H9 (cell line): ENCODE measurements around the gene SIKE1. TPM values are rescaled to one million over a fixed set of nuclear protein-coding genes. Genes with fewer than 3 reads are reported as not detected.
"Not testable (repeated sequence)": the region's sequence is repeated elsewhere in the genome, so short reads cannot be mapped to it uniquely, and the experiment has no call there.

Experiments
- DNase-seq: peaks from one replicate; pipeline ENCODE4 v3.0.0-alpha.2; 2017
- H2AFZ ChIP-seq: one replicate; pipeline ENCODE4 v1.6.1; 2013; ENCODE audit warnings: mild to moderate bottlenecking, low read length, control low read depth, moderate library complexity
- H2AK5ac ChIP-seq: 2 replicates; pipeline ENCODE4 v1.6.1; 2013; ENCODE audit warnings: low read length, control low read depth, mixed read lengths; ENCODE audit not compliant: insufficient read length
- H2BK120ac ChIP-seq: one replicate; pipeline ENCODE4 v1.6.1; 2013; ENCODE audit warnings: low read depth, mild to moderate bottlenecking, low read length, control low read depth, inconsistent platforms; ENCODE audit not compliant: poor library complexity, severe bottlenecking
- H2BK12ac ChIP-seq: 2 replicates; pipeline ENCODE4 v1.6.1; 2013; ENCODE audit warnings: low read length, control low read depth, mixed read lengths, low read depth; ENCODE audit not compliant: insufficient read length
- H2BK15ac ChIP-seq: 2 replicates; pipeline ENCODE4 v1.6.1; 2013; ENCODE audit warnings: low read depth, low read length, control low read depth
- H2BK20ac ChIP-seq: one replicate; pipeline ENCODE4 v1.6.1; 2013; ENCODE audit warnings: low read depth, mild to moderate bottlenecking, low read length, control low read depth, inconsistent platforms; ENCODE audit not compliant: poor library complexity, severe bottlenecking
- H2BK5ac ChIP-seq: 2 replicates; pipeline ENCODE4 v1.6.1; 2013; ENCODE audit warnings: low read length, control low read depth, mixed read lengths; ENCODE audit not compliant: insufficient read length
- H3K14ac ChIP-seq: 2 replicates; pipeline ENCODE4 v1.6.1; 2013; ENCODE audit warnings: low read length, control low read depth; ENCODE audit not compliant: insufficient read depth
- H3K18ac ChIP-seq: 2 replicates; pipeline ENCODE4 v1.6.1; 2013; ENCODE audit warnings: low read depth, mild to moderate bottlenecking, mixed read lengths, low read length, control low read depth; ENCODE audit not compliant: insufficient read length
- H3K23ac ChIP-seq: 2 replicates; pipeline ENCODE4 v1.6.1; 2013; ENCODE audit warnings: low read length, control low read depth, mixed read lengths, low read depth; ENCODE audit not compliant: insufficient read length
- H3K23me2 ChIP-seq: 2 replicates; pipeline ENCODE4 v1.6.1; 2013; ENCODE audit warnings: low read depth, mild to moderate bottlenecking, mixed read lengths, low read length, control low read depth; ENCODE audit not compliant: insufficient read length, poor library complexity, severe bottlenecking
- H3K27ac ChIP-seq: 2 replicates; pipeline ENCODE4 v1.5.1; 2013; ENCODE audit warnings: low read length, control low read depth, mixed read lengths, low read depth; ENCODE audit not compliant: insufficient read length
- H3K27me3 ChIP-seq: 2 replicates; pipeline ENCODE4 v1.6.1; 2013; ENCODE audit warnings: low read length, control low read depth, inconsistent platforms; ENCODE audit not compliant: insufficient read depth
- H3K4ac ChIP-seq: 2 replicates; pipeline ENCODE4 v1.6.1; 2013; ENCODE audit warnings: low read depth, mild to moderate bottlenecking, control low read depth, inconsistent platforms, low read length, moderate library complexity
- H3K4me1 ChIP-seq: 2 replicates; pipeline ENCODE4 v1.6.1; 2013; ENCODE audit warnings: low read length, control low read depth, inconsistent platforms; ENCODE audit not compliant: insufficient read depth
- H3K4me2 ChIP-seq: 2 replicates; pipeline ENCODE4 v1.6.1; 2013; ENCODE audit warnings: low read length, control low read depth, mixed read lengths; ENCODE audit not compliant: insufficient read length, insufficient read depth
- H3K56ac ChIP-seq: 2 replicates; pipeline ENCODE4 v1.6.1; 2013; ENCODE audit warnings: low read depth, mild to moderate bottlenecking, mixed read lengths, low read length, control low read depth; ENCODE audit not compliant: insufficient read length
- H3K79me1 ChIP-seq: 2 replicates; pipeline ENCODE4 v1.6.1; 2013; ENCODE audit warnings: low read depth, mild to moderate bottlenecking, moderate library complexity, low read length, control low read depth, inconsistent platforms; ENCODE audit not compliant: insufficient read depth, poor library complexity, severe bottlenecking
- H3K79me2 ChIP-seq: 2 replicates; pipeline ENCODE4 v1.6.1; 2013; ENCODE audit warnings: low read length, control low read depth, inconsistent platforms; ENCODE audit not compliant: insufficient read depth
- H3K9ac ChIP-seq: 2 replicates; pipeline ENCODE4 v1.6.1; 2013; ENCODE audit warnings: low read length, control low read depth, mixed read lengths; ENCODE audit not compliant: insufficient read length; ENCODE audit errors: extremely low read depth
- H3K9me3 ChIP-seq: one replicate; pipeline ENCODE4 v1.6.1; 2013; ENCODE audit warnings: low read depth, low read length, inconsistent platforms; ENCODE audit not compliant: control insufficient read depth
- H3T11ph ChIP-seq: one replicate; pipeline ENCODE4 v1.6.1; 2013; ENCODE audit warnings: mild to moderate bottlenecking, low read length, control low read depth, inconsistent platforms
- H4K20me1 ChIP-seq: one replicate; pipeline ENCODE4 v1.6.1; 2013; ENCODE audit not compliant: control insufficient read depth, insufficient read length, insufficient read depth
- H4K5ac ChIP-seq: 2 replicates; pipeline ENCODE4 v1.6.1; 2013; ENCODE audit warnings: low read depth, mild to moderate bottlenecking, mixed read lengths, low read length, control low read depth; ENCODE audit not compliant: insufficient read length
- H4K8ac ChIP-seq: replicated peaks from 2 replicates; pipeline ENCODE4 v1.6.1; 2013; ENCODE audit warnings: low read length, control low read depth, mixed read lengths, low read depth; ENCODE audit not compliant: insufficient read length
- H4K91ac ChIP-seq: 2 replicates; pipeline ENCODE4 v1.6.1; 2013; ENCODE audit warnings: low read depth, mild to moderate bottlenecking, moderate library complexity, mixed read lengths, low read length, control low read depth; ENCODE audit not compliant: insufficient read length
- H3K27ac Mint-ChIP-seq, 3 experiments: 2 replicates in 2 of 3; 3 replicates in 1 of 3; pipeline ENCODE4 v1.8.0; 2020 to 2021; ENCODE audit warnings: mixed read lengths in 3 of 3, mild to moderate bottlenecking in 1 of 3, moderate library complexity in 1 of 3
- H3K27me3 Mint-ChIP-seq: 2 replicates; pipeline ENCODE4 v1.8.0; 2021; ENCODE audit warnings: low read depth, mild to moderate bottlenecking, moderate library complexity, mixed read lengths
- H3K36me3 Mint-ChIP-seq, 3 experiments: 2 replicates in 2 of 3; 3 replicates in 1 of 3; pipeline ENCODE4 v1.8.0; 2020 to 2021; ENCODE audit warnings: low read depth in 3 of 3, mixed read lengths in 3 of 3; ENCODE audit not compliant: insufficient read depth in 1 of 3
- H3K4me1 Mint-ChIP-seq, 2 experiments: 2 replicates each; pipeline ENCODE4 v1.8.0; 2020; ENCODE audit warnings: mixed read lengths in 2 of 2
- H3K4me3 Mint-ChIP-seq, 2 experiments: 2 replicates in 1 of 2; 3 replicates in 1 of 2; pipeline ENCODE4 v1.8.0; 2020 to 2021; ENCODE audit warnings: mild to moderate bottlenecking in 2 of 2, mixed read lengths in 2 of 2, moderate library complexity in 1 of 2
- H3K9me3 Mint-ChIP-seq, 2 experiments: 2 replicates in 1 of 2; 3 replicates in 1 of 2; pipeline ENCODE4 v1.8.0; 2020; ENCODE audit warnings: mild to moderate bottlenecking in 2 of 2, mixed read lengths in 2 of 2, moderate library complexity in 1 of 2
- WGBS: extraction: QIAGEN DNeasy Blood & Tissue Kit; methylation state at CpG from one replicate; pipeline ENCODE4 v1.1.7; 2013; ENCODE audit warnings: missing lambda C conversion rate, low lambda C conversion rate, mixed read lengths; ENCODE audit not compliant: insufficient read length; ENCODE audit errors: extremely low coverage; 5-methylcytosine and 5-hydroxymethylcytosine counted together
- total RNA-seq: library from RNA; stranded (reverse); gene quantifications from 2 replicates; pipeline ENCODE4 v1.2.1, GENCODE V29; 2021
- TF ChIP-seq, protein P1 (sequence below): fragments of 200-600 bp; sonication (generic); conservative IDR thresholded peaks from 3 replicates; pipeline ENCODE4 v1.8.0; 2021; ENCODE audit warnings: antibody characterized with exemption, mild to moderate bottlenecking

SIKE1 gene
- total RNA-seq, 1 experiment from 2014 or later: 75.3 TPM

DNA sequence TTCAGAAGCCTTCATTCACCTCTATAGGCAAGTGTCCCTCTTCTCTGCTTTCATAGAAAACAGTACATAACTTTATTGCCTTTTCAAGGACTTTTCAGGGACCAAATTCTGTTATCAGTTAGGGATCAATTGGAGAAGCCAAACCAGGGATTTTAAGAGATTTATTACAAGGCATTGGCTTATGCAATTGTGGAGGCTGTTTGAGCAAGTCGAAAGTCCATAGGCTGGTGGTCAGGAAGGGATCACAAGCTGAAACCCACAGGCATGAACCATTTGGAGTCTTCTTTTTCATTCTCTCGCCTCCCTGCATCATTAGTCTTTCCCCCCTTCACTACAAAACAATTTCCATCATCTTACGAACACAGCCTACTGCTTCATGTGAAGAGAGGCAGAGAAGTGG is 39.4 kb upstream of the SIKE1 start:
- Histone ChIP-seq H3K18ac (no peak overlapping the region), H2BK120ac (no peak overlapping the region), H2BK20ac (no peak overlapping the region), H2AFZ (no peak overlapping the region), H3K9me3 (no peaks in the 10 kb centered on the region), H4K91ac (no peak overlapping the region), H4K20me1 (no peaks in the 10 kb centered on the region), H3K4me2 (no peak overlapping the region), H3K27me3 (no peaks in the 10 kb centered on the region), H2BK5ac (no peak overlapping the region), H3K4ac (no peak overlapping the region), H3K79me2 (no peaks in the 10 kb centered on the region), H3K56ac (no peak overlapping the region), H3T11ph (no peak overlapping the region), H3K27ac (no peak overlapping the region), H3K9ac (no peak overlapping the region), H2AK5ac (no peak overlapping the region), H3K79me1 (no peaks in the 10 kb centered on the region), H3K4me1 (no peaks in the 10 kb centered on the region), H2BK12ac (no peak overlapping the region), H2BK15ac (no peak overlapping the region), H3K23ac (no peak overlapping the region), H3K23me2 (no peaks in the 10 kb centered on the region), H4K5ac (no peak overlapping the region), H4K8ac (no peak overlapping the region), H3K14ac (no peak overlapping the region)
- peaks cover 24% of the 10 kb centered on the region in 2 experiments for H3K9me3 Mint-ChIP-seq
- no peak for DNase-seq
- H3K36me3 Mint-ChIP-seq: peaks cover 8 to 14% (median 12%) of the 10 kb centered on the region in 3 experiments
- no peak overlapping the region for H3K27ac Mint-ChIP-seq
- H3K4me1 Mint-ChIP-seq: no peaks in the 10 kb centered on the region
- H3K27me3 Mint-ChIP-seq: peaks cover 1% of the 10 kb centered on the region; the same call in 1 of the 2 replicates
- H3K4me3 Mint-ChIP-seq: no peak overlapping the region
- no CpG with 5 or more reads among the region's 3 CpGs for WGBS
- TF ChIP-seq, protein P1, sequence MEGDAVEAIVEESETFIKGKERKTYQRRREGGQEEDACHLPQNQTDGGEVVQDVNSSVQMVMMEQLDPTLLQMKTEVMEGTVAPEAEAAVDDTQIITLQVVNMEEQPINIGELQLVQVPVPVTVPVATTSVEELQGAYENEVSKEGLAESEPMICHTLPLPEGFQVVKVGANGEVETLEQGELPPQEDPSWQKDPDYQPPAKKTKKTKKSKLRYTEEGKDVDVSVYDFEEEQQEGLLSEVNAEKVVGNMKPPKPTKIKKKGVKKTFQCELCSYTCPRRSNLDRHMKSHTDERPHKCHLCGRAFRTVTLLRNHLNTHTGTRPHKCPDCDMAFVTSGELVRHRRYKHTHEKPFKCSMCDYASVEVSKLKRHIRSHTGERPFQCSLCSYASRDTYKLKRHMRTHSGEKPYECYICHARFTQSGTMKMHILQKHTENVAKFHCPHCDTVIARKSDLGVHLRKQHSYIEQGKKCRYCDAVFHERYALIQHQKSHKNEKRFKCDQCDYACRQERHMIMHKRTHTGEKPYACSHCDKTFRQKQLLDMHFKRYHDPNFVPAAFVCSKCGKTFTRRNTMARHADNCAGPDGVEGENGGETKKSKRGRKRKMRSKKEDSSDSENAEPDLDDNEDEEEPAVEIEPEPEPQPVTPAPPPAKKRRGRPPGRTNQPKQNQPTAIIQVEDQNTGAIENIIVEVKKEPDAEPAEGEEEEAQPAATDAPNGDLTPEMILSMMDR: no peak

DNA sequence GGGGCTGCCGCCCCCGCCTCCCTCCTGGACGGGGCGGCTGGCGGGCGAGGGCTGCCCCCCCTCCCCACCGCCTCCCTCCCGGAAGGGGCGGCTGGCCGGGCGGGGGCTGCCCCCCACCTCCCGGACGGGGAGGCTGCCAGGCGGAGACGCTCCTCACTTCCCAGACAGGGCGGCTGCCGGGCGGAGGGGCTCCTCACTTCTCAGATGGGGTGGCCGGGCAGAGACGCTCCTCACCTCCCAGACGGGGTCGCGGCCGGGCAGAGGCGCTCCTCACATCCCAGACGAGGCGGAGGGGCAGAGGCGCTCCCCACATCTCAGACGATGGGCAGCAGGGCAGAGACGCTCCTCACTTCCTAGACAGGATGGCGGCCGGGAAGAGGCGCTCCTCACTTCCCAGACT is 24.0 kb upstream of the SIKE1 start:
- H2AFZ ChIP-seq, DNase-seq, H3K27me3 Mint-ChIP-seq, H3K18ac ChIP-seq, H3K9ac ChIP-seq, H3K4me1 ChIP-seq, H3K4me1 Mint-ChIP-seq, H3K79me2 ChIP-seq, H3K4me2 ChIP-seq, H3K4ac ChIP-seq, H3K79me1 ChIP-seq, H3K56ac ChIP-seq, H4K5ac ChIP-seq, H2AK5ac ChIP-seq, H3K27ac ChIP-seq, H3K27ac Mint-ChIP-seq, H2BK15ac ChIP-seq, H4K8ac ChIP-seq, H2BK12ac ChIP-seq, H3K14ac ChIP-seq, H3K4me3 Mint-ChIP-seq, H3T11ph ChIP-seq, H3K23ac ChIP-seq, H3K23me2 ChIP-seq, H3K9me3 ChIP-seq, H2BK120ac ChIP-seq, H2BK20ac ChIP-seq, H4K91ac ChIP-seq, H4K20me1 ChIP-seq, H3K27me3 ChIP-seq, H2BK5ac ChIP-seq, H3K36me3 Mint-ChIP-seq: not testable (repeated sequence)
- peaks cover 13 to 17% of the 10 kb centered on the region in 2 experiments; a peak in 4 of 5 replicates for H3K9me3 Mint-ChIP-seq
- no CpG with 5 or more reads among the region's 33 CpGs for WGBS
